Stimulated activated CD8-positive, alpha-beta memory T cell treated with anti-CD3 and anti-CD28 coated beads, Interleukin-12 subunit alpha, Interleukin-12 subunit beta, amount 100 ng/mL, for 24 hours (primary cell): Measurements from ENCODE around the gene ZSWIM3.

Experiments
- DNase-seq: peaks from one replicate; pipeline ENCODE4 v3.0.0-alpha.2; 2020; ENCODE audit errors: extremely low read depth

Gene ZSWIM3

DNA sequence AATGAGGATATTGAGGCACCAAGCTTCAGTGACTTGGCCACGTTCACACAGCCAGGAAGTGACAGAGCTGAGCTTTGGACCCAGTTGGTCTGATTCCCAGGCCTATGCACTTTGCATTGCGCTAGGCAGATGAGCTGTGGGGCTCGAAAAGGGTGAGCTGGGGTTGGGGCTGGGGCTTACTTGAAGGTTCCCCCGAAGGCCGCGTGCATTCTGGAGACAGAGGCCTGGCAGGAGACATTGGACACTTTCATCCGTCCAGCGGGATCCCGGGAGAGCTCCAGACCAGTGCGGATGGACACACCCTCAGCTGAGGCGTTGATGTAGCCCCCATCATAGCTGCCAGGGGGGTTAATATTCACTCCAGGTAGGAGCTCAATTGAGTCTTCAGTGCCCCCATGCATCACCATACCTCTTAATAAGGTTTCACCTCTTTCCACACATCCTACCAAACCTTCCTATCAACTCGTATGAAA is 52.0 kb downstream of the ZSWIM3 start:
- no peak for DNase-seq

DNA sequence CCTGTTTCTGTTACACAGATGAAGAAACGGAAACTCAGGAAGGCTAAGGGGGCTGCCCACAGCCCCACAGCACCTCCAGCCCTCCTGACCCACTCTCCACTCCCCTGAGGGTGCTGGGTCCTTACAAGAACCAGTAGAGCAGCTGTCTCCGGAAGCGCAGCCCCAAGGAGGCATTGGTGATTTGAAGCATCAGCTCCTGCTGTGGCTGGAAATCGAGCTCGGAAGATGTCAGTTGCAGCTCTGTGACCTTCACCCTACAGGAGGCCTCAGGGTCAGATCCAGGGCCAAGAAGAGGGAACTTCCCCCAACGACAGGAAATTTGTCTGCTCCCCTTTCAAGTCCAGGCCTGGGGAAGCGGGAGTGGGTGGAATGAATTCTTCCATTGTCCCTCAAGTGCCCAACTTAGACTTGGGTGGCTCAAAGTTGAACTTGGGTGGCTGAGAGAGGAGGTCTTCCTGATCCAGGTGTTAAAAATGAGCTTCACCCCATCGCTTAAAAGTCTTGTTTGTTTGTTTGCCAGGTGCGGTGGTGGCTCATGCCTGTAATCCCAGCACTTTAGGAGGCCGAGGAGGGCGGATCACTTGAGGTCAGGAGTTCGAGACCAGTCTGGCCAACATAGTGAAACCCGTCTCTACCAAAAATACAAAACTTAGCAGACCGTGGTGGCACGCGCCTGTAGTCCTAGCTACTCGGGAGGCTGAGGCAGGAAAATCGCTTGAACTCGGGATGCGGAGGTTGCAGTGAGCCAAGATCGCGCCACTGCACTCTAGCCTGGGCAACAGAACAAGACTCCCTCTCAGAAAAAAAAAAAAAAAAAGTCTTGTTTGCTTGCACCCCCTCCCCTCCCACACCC is 52.6 kb downstream of the ZSWIM3 start:
- DNase-seq = no peak

DNA sequence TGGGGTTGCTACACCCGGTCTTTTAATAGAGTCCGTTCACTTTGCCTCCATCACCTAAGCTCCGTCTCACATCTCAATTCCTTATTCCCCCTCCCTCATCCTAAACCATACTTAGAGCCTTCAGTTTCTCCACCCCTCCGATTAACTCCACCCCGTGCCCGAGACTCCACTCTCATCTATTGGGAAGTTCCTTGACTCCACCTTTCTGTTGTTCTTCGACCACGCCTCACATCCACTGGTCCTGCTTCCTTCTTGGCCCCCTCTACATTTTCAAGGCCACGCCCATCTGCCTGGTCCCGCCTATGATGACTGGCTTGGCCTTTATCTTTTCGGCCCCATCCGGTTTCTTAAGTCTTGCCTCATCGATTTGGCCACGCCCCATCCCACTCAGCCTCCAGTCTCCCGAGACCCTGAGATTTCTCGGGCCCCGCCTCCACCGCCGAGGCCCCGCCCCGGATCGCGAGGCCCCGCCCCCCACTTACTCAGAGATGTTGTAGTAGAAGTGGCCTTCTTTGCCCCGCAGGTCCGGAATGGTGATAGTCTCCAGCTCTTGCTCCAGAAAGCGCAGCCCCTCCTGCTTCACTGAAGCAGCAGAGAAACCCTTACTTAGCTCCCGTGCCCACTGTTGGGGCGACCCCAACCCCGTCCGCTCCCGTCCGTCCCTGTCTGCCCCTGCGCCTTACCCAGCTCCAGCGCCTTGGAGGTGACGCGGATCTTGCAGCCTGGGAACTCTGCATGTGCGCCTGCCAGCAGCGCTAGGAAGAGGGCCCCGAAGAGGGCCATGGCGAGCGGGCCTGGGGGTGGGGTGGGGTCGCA is 53.5 kb downstream of the ZSWIM3 start:
- DNase-seq = peak; percentile 87

DNA sequence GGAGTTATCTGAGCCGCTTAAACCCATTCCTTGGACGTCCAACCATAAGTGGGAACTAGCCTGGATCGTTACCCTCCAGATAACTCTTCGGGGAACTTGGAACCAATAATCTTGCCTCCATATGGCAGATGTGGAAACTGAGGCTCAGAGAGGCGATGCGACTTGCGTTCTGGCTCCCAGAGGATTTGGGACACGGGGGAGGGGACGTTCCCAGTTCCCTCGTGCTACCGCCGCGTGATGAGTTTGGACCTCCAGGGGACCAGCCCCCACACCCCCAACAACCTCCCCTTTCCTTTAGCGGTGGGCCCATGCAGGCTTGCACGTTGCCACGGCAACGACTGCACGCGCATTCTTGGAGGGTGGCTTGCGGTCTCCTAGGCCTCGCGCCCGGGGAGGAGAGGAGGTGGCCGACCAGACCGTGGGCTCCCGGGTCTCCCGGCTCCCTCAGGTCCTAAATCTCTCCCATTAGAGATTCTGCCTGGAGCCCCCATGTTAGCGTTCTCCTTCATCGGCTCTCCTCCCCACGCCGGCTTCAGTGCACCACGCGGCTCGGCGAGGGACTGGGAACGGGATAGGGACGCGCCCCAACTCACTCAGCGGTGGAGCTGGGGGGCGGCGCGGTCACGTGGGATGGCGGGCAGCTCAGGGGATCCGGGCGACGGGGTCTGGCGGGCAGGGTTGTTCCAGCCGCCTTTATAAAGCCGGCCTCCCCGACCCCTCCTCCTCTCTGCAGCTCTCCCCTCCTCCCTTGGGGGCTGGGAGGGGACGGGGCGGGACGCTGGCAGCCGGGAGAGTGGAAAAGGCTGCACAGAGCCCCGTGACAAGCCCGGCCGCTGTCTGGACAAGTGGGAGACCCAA is 54.3 kb downstream of the ZSWIM3 start, which contains the start of gene PLTP:
Gene PLTP, minus strand, starts transcription at position 670 of the 858 bp plus-strand sequence. CDS start 703 bp downstream, outside the sequence.
- no peak for DNase-seq

DNA sequence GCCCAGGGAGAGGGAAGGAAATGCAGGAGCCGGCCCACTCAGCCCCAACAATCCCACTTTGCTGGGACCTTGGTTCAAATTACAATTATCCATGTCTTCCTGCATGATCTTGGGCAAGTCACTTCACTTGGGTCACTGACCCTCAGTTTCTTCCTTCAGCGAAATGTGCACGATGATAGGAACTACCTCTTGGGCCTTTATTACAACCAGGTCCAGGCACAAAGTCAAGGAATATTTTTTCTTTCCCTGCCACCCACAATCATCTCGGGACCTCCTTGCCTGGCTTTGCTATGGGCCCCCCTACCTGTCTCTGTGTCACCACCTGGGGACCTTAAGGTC is 54.9 kb downstream of the ZSWIM3 start:
- no peak for DNase-seq

DNA sequence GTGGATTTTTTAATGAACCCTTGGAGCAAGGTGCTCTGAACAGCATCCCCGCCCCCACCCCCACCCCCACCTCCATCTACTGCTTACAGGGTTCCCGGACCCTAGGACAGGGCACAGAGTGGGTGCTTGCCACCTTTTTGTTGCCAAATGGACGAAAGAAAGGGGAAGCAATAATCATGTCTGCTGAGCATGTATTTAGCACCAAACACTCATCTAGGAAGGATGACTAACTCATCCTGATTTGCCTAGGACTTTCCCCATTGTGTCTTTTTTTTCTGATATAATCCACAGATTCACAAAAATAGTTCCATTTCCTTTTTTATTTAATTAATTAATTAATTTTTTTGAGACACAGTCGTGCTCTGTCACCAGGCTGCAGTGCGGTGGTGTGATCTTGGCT is 55.7 kb downstream of the ZSWIM3 start:
- no peak for DNase-seq

DNA sequence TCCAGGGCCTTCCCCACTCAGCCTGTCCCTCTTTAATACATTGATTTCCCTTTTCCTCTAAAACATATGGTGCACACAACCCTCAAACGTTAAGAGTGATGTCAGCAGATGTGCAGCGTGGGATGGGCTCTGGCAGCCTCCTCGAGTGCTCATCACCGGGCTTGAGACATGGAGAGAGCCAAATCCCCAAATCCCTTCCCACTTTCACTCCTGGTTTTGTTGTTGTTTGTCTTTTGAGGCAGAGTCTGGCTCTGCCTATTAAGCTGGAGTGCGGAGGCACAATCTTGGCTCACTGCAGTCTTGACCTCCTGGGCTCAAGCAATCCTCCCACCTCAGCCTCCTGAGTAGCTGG is 60.4 kb downstream of the ZSWIM3 start:
- DNase-seq = no peak

DNA sequence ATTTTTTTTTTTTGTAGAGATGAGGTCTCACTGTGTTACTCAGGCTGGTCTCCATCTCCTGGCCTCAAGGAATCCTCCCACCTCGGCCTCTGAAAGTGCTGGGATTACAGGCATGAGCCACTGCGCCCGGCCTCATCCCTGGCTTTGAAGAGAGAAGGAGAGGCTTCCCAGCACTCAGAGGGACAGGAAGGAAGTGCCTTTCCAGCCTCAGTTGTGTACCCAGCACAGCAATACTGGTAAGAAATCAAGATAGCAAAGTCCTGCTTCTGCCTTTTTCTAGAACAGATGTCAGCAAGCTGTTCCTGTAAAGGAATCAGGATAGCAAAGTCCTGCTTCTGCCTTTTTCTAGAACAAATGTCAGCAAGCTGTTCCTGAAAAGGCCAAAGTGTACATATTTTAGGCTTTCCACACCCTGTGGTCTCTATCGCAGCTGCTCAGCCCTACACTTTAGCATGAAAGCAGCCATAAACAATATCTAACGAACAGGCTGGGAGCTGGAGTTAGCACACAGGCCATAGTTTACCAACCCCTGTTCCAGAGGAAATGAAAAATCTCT is 60.8 kb downstream of the ZSWIM3 start:
- DNase-seq = no peak

DNA sequence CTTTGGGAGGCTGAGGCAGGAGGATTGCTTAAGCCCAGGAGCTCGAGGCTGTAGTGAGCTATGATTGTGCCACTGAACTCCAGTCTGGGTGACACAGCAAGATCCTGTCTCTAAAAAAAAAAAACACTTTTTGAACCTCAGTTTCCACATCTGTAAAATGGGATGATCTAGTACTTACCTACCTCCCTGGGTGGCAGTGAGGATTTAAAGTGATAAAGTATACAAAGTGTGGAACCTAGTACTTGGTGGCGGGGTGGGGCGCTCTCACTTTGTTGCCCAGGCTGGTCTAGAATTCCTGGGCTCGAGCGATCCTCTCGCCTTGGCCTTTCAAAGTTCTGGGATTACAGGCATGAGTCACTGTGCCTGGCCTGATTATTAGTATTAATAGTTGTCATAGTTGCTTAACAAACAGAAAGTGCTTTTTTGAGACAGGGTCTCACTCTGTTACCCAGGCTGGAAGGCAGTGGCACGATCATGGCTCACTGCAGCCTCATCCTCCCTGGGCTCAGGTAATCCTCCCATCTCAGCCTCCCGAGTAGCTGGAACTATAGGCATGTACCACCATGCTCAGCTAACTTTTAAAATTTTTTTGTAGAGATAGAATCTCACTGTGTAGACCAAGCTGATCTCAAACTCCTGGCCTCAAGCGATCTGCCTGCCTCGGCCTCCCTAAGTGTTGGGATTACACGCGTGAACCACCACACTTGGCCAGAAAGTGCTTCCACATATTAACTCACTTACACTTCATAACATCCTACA is 61.5 kb downstream of the ZSWIM3 start:
- no peak for DNase-seq

DNA sequence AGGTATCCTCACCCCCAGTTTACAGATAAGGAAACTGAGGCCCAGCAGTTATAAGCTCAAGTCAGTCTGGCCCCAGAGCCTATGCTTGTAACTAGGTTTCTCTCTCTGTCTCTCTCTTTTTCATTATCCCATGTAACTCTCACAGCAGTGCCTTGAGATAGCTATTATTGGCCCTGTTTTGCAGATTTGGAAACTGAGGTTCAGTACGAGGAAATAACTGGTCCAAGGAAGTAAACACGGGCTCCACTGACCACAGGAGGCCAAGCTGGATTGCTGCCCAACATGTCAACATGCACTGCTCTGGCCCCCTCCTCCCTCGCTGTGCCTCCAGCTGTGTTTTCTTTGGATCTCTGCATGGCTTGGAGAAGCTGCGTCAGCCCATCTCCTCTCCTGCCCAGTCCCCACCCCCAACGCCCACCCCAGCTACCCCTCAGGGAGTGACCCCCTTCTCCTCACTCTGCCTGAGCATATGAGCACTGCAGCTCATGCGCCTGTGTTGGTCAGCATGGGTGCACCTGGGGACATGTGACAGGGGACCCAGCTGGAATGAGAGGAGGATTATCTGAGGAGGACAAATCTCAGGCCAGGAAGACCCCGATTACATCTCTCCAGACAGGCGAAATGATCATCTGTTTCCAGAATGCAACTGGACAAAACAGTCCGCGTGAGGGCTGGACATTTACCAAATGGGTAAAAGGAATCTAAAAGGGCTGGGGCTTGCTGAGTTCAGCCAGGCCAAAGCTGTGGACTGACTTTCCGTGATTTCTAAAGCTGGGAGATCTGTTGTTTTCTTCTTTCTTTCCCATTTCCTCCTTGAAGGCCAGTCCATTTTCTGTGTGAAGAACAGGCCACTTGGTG is 62.4 kb downstream of the ZSWIM3 start:
- no peak for DNase-seq

DNA sequence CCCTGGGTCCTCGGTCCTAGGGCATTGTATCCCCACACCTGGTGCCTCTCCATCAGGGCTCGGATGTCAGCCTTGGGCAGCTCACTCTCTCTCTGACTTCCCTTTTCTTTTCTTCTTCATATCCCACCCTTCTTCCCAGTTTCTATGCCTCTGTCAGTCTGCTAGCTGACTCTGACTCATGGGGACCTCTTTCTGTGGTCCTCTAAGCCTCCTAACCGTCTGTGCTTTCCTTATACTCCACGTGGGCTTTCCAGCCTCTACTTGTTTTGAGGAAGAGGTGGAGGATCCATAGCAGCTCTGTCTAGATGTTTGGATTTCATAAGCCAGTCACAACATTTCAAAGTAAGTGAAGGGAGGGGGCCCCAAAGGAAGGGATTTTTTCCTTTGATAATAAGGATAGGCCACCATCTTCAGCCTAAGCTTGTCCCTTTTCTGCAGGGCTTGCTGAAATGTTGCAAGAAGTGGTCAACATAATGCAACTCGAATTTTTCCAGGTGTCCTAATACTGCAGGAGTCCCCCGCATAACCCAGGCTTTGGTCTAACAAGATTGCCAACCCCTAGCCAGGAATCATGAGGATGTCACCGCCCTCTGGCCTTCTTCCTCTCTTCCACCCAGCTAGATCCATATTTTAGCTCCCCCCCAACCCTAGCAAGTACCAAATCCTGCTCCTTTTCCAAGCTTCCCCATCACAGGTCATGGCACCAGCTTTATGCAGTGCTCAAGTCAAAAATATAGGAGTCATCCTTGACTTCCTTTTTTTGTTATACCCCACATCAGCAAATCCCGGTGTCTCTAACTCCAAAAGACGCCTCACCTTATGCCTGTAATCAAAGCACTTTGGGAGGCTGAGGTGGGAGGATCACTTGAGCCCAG is 63.3 kb downstream of the ZSWIM3 start:
- DNase-seq = no peak

DNA sequence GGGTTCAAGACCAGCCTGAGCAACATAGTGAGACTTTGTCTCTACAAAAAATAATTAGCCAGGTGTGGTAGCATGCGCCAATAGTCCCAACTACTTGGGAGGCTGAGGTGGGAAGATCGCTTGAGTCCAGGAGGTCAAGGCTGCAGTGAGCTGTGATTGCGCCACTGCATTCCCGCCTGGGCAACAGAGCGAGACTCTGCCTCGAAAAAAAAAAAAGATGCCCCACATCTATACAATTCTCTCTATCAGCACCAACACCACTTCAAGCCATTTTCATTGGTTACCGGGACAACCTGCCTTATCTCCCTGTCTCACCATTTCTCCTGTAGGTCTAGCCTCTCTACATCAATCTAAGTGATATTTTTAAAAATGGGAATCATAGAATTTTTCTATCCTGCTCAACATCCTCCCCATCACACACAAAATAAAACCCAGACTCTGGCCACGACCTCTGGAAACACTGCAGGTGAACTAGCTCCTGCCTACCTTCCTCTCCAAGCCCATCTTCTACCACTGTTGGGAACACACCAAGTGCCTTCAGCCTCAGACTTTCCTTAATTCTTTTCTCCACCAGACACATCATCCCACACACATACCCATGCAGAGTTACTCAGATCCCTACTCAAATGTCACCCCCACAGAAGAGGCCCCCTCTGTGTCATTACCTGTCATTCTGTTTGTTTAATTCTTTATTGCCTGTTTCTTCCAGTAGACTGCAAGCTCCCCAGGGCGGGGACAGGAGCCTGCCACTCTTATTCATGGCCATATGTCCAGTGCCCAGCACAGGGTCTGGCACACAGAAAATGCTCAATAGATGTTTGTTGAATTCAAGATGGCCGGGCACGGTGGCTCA is 64.1 kb downstream of the ZSWIM3 start:
- DNase-seq = no peak

DNA sequence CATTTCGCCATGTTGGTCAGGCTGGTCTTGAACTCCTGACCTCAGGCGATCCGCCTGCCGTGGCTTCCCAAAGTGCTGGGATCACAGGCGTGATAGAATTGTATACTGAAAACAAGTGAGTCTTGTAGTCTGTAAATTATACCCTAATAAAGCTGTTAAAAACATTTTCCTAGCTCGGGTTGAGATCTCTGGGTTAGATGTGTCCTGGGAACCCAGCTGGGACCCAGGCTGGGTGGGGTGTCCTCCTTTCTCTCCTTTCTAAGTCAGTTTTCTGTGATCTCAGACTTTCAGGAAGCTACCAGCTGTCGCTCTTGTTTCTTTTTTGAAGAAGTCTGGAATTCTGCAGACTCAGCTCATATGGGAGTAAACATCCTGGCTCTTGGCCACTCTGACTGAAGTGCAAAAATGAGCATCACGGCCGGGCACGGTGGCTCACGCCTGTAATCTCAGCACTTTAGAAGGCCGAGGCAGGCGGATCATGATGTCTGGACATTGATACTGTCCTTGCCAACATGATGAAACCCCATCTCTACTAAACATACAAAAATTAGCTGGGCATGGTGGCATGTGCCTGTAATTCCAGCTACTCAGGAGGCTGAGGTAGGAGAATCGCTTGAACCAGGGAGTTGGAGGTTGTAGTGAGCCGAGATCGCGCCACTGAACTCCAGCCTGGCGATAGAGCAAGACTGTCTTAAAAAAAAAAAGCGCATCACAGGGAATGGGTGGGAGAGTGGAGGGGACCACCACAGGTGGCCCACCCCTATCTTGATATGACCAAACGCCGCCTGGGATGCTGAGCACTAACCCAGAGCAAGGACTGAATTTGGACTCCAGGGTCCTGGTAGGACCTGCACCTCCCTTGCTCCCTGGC is 67.2 kb downstream of the ZSWIM3 start:
- no peak for DNase-seq

DNA sequence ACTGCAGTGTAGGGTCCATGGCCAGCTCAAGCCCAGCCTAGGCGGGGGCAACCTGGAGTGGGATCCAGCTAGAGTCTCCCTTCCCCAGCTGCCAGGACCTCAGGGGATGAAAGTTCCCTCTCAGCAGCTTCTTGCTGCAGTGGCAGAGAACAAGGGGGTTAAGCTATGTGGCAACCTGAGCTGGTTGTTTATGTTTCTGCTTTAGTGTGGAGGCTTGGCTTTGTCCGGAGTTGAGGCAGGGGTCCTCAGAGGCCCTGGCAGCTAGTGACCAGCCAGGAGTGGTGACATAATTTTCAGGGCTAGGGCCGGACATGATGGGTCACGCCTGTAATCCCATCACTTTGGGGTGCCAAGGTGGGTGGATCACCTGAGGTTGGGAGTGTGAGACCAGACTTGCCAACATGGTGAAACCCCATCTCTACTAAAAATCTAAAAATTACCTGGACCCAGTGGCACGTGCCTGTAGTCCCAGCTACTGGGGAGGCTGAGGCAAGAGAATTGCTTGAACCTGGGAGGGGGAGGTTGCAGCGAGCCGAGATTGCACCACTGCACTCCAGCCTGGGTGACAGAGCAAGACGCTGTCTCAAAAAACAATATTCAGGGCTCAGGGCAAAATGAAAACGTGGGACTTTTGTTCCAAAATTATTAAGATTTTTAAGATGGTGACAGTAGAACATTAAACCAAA is 68.5 kb downstream of the ZSWIM3 start:
- DNase-seq = no peak

DNA sequence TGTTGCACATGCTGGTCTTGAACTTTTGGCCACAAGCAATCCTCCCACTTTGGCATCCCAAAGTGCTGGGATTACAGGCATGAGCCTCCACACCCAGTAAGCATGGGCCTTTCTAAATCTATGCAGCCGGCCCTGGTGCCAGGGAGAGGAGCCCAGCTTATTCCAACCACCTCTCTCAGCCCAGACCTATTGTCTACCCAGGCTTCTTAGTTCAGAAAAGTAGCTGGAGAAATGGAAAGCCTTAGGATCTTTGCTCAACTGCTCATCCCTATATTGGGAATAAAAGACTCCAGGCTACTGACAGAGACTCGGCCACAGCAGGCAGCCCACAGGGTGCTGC is 69.3 kb downstream of the ZSWIM3 start:
- no peak for DNase-seq

DNA sequence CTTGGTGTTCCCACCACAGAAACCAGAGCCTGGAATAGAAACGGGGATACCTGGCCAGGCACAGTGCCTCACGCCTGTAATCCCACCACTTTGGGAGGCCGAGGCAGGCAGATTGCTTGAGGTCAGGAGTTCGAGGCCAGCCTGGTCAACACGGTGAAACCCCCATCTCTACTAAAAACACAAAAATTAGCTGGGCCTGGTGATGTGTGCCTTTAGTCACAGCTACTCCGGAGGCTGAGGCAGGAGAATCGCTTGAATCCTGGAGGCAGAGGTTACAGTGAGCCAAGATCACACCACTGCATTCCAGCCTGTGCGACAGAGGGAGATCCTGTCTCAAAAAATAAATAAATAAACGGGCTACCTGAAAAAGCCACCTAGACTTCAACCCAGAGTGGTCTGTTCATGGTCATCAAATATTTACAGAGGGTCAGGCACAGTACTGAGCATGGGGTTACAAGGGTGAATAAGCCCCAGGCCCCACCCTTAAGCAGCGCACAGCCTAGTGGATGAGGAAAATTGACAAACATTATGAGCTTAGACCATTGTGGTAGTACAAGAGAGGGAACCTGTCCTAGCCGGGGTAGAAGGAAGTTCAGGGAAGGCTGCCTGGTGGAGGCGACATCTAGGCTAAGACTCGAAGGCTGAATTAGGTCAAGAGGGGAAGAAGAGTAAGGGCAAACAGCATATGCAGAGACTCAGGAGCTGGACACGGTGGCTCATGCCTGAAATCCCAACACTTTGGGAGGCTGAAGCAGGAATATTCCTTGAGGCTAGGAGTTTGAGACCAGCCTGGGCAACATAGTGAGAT is 69.9 kb downstream of the ZSWIM3 start:
- DNase-seq = no peak
